Motor neuron (in vitro differentiated cells): ENCODE results near the gene TTLL11. TPM values are rescaled to one million over a fixed set of nuclear protein-coding genes. Genes with fewer than 3 reads are reported as not detected.
A peak's percentile ranks its signal among the peaks of the same experiment; 100 is the strongest.

Experiments used
- ATAC-seq, 8 experiments: fragments of 200-7000 bp; cut with Tn5 transposase; replicated peaks in 6 of 8; 2 replicates each; pipeline ENCODE4 v1.8.0; 2021; ENCODE audit warnings: mild to moderate bottlenecking in 8 of 8, moderate library complexity in 8 of 8
- H3K27ac ChIP-seq, 2 donors: fragments of 250-450 bp; sonication (Bioruptor Pico); 2 replicates each; pipeline ENCODE4 v1.9.0; 2021; ENCODE audit warnings: antibody characterized with exemption in 2 of 2, mild to moderate bottlenecking in 2 of 2, moderate library complexity in 1 of 2
- H3K4me1 ChIP-seq, 2 donors: fragments of 250-450 bp; sonication (Bioruptor Pico); replicated peaks in 1 of 2; 2 replicates each; pipeline ENCODE4 v1.6.1; 2021; ENCODE audit warnings: antibody characterized with exemption in 2 of 2, mild to moderate bottlenecking in 2 of 2, moderate library complexity in 1 of 2
- H3K4me3 ChIP-seq, 5 donors: fragments of 250-450 bp; sonication (Bioruptor Pico); 2 replicates each; pipeline ENCODE4 v1.9.0; 2021; ENCODE audit warnings: antibody characterized with exemption in 5 of 5, mild to moderate bottlenecking in 5 of 5, moderate library complexity in 4 of 5
- WGBS, 10 experiments: fragments of 450-650 bp; shearing (Covaris generic); methylation state at CpG; one replicate each; pipeline ENCODE4 v1.0.0; 2022; 5-methylcytosine and 5-hydroxymethylcytosine counted together
- in situ Hi-C, 9 experiments: fragments of 400-800 bp; cut with MboI; loops; one replicate each; pipeline ENCODE4 v1.15.0; 2021; ENCODE audit warnings: low sequenced_read_pairs in 9 of 9, low pct_unique_long_range_greater_than_20kb in 2 of 9; ENCODE audit not compliant: unreplicated experiment in 9 of 9
- total RNA-seq, 8 experiments: library from RNA; unstranded; fragments of 300-600 nt; gene quantifications; 2 replicates each; pipeline versions ENCODE4 v1.2.3 to v1.2.4, GENCODE V29; 2022

TTLL11 gene
- 10 to 100 TPM in 5 of 8 experiments, 1 to 10 TPM in 3; 5.7 to 16.9 (median 11.2) TPM for total RNA-seq

GRCh38 chr9:122092611-122093506 lies at the start of gene TTLL11:
Gene TTLL11 (minus strand): TSS chr9:122093308. CDS start chr9:122093148, 160 bp downstream.
- ATAC-seq = peak; percentile 76 to 94 (median 90)
- in situ Hi-C loops = no loop called here
- Histone ChIP-seq H3K4me1 (peaks cover 6 to 9% of the 10 kb centered on the region in 2 donors), H3K27ac (peak within 1 kb of the TSS; percentile 42 to 75), H3K4me3 (peak within 1 kb of the TSS; percentile 63 to 98 (median 77))
- WGBS, 10 experiments = 0 to 1% (median 0%) methylated on average over 1 to 15 of the region's 98 CpGs; no CpG with 5 or more reads in 7 of the 10 experiments

- Histone ChIP-seq H3K27ac (no peak overlapping the region), H3K4me1 (no peaks in the 10 kb centered on the region), H3K4me3 (no peak overlapping the region)
- no peak for ATAC-seq
- 60 to 100% (median 93%) methylated on average over 1 to 5 of the region's 5 CpGs; no CpG with 5 or more reads in 3 of the 10 experiments for WGBS, 10 experiments
- in situ Hi-C loops = loop anchor here in 2 of 9 experiments (25.0 kb wide), 2 partner anchors 321 to 671 kb away; partner anchors contain the start of gene OR1K1 (in 2 of the 2)
Measured at GRCh38 chr9:122141671-122142070, 48.6 kb upstream of the TTLL11 start.

DNA sequence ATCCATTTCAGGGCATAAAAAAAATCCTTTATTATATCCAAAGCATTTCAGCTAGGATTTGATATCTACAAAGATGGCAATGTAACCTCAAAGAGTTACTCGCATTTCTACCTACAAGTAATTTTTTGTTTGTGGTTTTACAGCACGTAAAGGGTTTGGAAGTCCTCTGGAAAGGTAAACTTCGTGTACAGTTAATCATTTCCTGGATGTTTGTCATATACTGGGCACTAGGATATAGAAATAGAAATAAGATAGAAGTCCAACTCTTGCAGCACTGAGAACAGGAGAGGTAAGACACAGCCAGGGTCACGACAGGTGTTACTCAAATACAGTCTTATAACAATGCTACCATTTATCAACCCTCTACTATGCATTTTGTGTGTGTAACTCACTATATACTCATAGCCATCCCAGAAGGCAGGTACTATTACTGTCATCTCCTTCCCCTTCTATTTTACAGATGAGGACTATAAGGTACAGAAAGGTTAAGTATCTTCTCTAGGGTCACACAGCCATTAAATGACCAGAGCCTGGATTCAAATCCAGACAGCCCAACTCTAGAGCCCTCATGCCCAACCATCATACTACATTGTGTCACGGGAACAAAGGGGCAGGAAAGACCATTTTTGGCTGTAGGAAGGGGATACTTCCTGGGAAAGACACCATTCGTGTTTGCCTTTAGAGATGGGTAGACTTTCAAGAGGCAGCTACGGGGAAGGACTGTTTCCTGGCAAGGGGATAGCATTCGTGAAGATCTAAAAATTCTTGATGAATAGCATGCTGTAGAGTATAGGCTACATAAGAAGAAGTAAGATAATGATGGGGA lies 47.5 kb upstream of the TTLL11 start:
- H3K4me3 ChIP-seq = no peak overlapping the region
- no peak for ATAC-seq
- WGBS, 10 experiments = 72 to 100% (median 82%) methylated on average over 1 to 6 of the region's 8 CpGs
- no peaks in the 10 kb centered on the region for H3K4me1 ChIP-seq
- no peak overlapping the region for H3K27ac ChIP-seq
- in situ Hi-C loops = loop anchor here in 2 of 9 experiments (25.0 kb wide), 2 partner anchors 322 to 672 kb away; partner anchors contain the start of gene OR1K1 (in 2 of the 2)

DNA sequence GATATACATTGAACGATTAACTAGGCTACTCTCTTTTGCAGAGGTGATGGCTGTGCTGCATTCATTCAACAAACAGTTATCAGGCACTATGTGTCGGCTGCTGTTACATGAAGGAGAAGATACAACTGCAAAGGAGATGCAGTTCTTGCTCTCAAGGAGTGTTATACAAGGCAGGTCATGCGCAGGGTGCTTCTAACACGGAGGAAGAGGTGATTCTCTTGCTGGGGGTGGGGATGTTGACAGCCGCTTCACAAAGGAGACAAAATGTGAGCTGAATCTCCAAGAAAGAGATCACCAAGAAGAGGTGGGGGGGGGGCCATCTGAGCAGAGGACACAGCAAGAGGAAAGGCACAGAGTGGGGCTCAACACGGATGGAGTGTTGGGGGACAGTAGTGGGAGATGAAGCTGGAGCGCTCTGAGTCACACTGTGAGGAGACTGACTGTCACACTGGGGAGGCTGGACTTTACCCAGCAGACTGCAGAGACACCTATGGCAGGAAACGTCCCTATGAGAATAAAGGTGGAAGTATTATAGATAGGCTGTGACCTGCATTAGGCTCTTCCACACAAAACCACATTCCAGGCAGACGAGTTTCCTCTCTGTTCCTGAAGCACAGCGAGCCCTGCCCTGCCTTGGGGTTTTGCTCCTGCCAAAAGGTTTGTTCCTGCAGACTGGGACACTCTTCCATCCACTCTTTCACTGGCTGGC lies 45.6 kb upstream of the TTLL11 start:
- Histone ChIP-seq H3K4me3 (no peak overlapping the region), H3K4me1 (peaks cover 3% of the 10 kb centered on the region in 2 donors), H3K27ac (no peak overlapping the region)
- 30 to 71% (median 59%) methylated on average over 2 to 7 of the region's 10 CpGs; no CpG with 5 or more reads in 4 of the 10 experiments for WGBS, 10 experiments
- in situ Hi-C loops = loop anchor here in 2 of 9 experiments (25.0 kb wide), 2 partner anchors 324 to 674 kb away; partner anchors contain the start of gene OR1K1 (in 2 of the 2)
- peak in 1 of 8 experiments; percentile 12 for ATAC-seq

GRCh38 chr9:122135529-122135859 lies 42.4 kb upstream of the TTLL11 start:
- WGBS, 10 experiments = 60 to 100% (median 80%) methylated on average over 1 to 5 of the region's 7 CpGs; no CpG with 5 or more reads in 2 of the 10 experiments
- H3K27ac ChIP-seq = no peak overlapping the region
- no peak for ATAC-seq
- in situ Hi-C loops = loop anchor here in 2 of 9 experiments (25.0 kb wide), 2 partner anchors 327 to 677 kb away; partner anchors contain the start of gene OR1K1 (in 2 of the 2)
- H3K4me1 ChIP-seq = peaks cover 9 to 11% of the 10 kb centered on the region in 2 donors
- no peak overlapping the region for H3K4me3 ChIP-seq

DNA sequence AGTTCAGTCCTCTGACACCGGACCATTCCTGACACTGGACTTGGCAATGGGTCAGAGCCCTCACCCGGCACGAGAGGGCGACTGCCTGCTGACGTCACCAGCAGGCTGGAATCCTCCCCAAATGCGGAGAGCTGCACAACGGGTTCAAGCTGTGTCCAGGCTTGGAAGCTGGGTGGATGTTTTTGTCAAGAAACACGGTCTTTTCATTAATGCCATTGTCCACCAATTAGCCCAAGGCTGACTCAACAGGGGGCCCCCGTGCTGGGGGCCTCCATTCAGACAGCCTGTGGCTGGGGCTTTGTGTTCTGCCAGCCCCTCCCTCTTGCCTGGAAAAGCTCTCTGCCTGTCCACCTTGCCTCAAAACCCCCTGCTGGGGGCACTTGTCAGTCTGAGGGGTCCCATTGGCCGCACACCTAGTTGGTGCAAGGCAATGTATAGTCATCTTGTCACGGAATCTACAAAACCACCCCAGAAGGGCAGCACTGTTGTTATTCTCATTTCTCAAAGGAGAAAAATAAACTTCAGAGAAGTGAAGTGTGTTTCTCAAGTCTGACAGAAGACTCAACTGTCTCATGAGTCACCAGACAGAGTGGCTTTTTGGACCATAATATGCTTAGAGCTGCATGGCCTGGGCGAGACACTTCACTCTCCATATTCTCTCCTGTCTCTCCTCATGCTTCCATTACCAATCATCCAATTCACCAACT lies 41.9 kb upstream of the TTLL11 start:
- Histone ChIP-seq H3K4me3 (no peak overlapping the region), H3K27ac (no peak overlapping the region), H3K4me1 (peaks cover 9 to 11% of the 10 kb centered on the region in 2 donors)
- WGBS, 10 experiments = 0 to 50% (median 31%) methylated on average over 1 to 6 of the region's 12 CpGs; no CpG with 5 or more reads in 4 of the 10 experiments
- in situ Hi-C loops = loop anchor here in 2 of 9 experiments (25.0 kb wide), 2 partner anchors 327 to 677 kb away; partner anchors contain the start of gene OR1K1 (in 2 of the 2)
- ATAC-seq = peak in 7 of 8 experiments; percentile 43 to 96 (median 85)

GRCh38 chr9:122133984-122134535 lies 41.0 kb upstream of the TTLL11 start:
- no peak for ATAC-seq
- WGBS, 10 experiments = 60 to 93% (median 83%) methylated on average over 1 to 14 of the region's 17 CpGs; no CpG with 5 or more reads in 1 of the 10 experiments
- H3K27ac ChIP-seq = no peak overlapping the region

DNA sequence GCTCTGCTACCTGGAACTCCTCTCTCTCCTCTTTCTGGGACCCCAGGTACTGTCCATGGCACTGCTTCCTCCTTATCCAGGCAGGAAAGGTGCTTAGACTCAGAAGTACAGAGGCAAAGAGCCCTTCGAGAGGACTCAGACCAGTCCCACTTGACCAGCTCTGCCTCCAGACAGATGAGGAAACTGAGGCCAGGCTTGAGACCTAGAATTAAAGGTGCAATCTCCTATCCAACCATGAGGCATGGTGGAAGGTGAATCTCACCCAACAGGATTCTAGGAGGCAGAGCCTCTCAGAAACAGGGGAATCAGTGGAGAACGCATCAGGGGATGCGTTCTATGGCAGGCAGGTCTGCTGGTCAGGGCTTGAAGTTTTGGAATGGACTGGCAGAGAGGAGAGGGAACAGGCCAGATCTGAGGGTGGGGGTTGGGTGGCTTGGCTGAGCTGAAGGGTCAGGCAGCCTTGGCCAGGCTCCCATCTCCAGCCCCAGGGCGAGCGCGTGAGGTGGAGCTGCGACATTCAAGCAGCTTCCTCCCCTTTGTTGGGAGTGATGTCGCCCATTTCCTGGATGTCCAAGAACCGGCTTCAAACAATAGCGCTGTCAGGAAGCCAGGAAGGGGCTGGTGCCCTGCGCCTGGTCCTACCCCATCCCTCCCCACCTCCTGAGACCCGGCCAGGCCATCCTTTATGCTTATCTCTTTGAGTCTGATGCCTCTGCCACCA lies 40.3 kb upstream of the TTLL11 start:
- no peak overlapping the region for H3K27ac ChIP-seq
- peaks cover 9 to 11% of the 10 kb centered on the region in 2 donors for H3K4me1 ChIP-seq
- no peak for ATAC-seq
- H3K4me3 ChIP-seq = no peak overlapping the region
- in situ Hi-C loops = loop anchor here in 2 of 9 experiments (25.0 kb wide), 2 partner anchors 329 to 679 kb away; partner anchors contain the start of gene OR1K1 (in 2 of the 2)
- 50 to 100% (median 81%) methylated on average over 2 to 8 of the region's 12 CpGs; no CpG with 5 or more reads in 4 of the 10 experiments for WGBS, 10 experiments

More at GRCh38 chr9:122133984-122134535, 41.0 kb upstream of the TTLL11 start:
- Histone ChIP-seq H3K4me1 (peaks cover 9 to 11% of the 10 kb centered on the region in 2 donors), H3K4me3 (no peak overlapping the region)
- in situ Hi-C loops = loop anchor here in 2 of 9 experiments (25.0 kb wide), 2 partner anchors 328 to 678 kb away; partner anchors contain the start of gene OR1K1 (in 2 of the 2)

- Histone ChIP-seq H3K4me1 (peaks cover 9 to 11% of the 10 kb centered on the region in 2 donors), H3K4me3 (no peak overlapping the region), H3K27ac (no peak overlapping the region)
- WGBS, 10 experiments = 80 to 93% methylated on average over 1 to 2 of the region's 4 CpGs; no CpG with 5 or more reads in 8 of the 10 experiments
- ATAC-seq = no peak
- in situ Hi-C loops = loop anchor here in 2 of 9 experiments (25.0 kb wide), 2 partner anchors 330 to 680 kb away; partner anchors contain the start of gene OR1K1 (in 2 of the 2)
Measured at GRCh38 chr9:122132539-122132938, 39.4 kb upstream of the TTLL11 start.

DNA sequence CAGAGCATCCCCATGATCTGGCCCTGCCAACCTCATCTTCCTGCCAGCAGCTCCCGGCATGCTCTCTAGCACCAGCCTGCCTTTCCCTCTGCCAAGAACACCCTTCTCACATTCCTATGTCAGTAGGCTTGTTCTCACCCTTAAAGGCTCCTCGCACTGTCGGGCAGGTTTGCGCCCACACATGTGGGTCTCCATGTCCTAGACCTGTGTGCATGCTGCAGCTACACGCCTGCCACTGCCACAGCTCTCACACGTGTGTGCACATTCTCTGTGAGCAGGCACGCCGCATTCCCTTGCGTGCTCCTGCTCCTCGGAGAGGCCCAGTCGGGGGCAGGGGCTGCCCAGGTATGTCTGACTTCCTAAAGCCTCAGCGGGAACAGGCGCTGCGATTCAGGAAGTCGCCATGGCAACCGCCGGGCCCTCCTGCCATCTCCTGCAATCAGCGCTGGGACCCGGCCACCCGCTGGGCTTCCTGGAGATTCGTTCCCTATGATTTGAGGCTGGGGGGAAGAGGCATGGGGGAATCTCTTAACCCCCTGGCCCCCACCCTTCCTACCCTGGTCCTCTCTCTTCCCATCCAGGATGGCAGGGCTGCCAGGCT lies 38.4 kb upstream of the TTLL11 start:
- Histone ChIP-seq H3K4me1 (peaks cover 11 to 12% of the 10 kb centered on the region in 2 donors), H3K4me3 (no peak overlapping the region), H3K27ac (no peak overlapping the region)
- in situ Hi-C loops = loop anchor here in 2 of 9 experiments (25.0 kb wide), 2 partner anchors 331 to 681 kb away; partner anchors contain the start of gene OR1K1 (in 2 of the 2)
- 0 to 51% (median 22%) methylated on average over 1 to 5 of the region's 21 CpGs; no CpG with 5 or more reads in 6 of the 10 experiments for WGBS, 10 experiments
- peak in 5 of 8 experiments; percentile 35 to 82 (median 66) for ATAC-seq
